Activated CD4-positive, alpha-beta T cell treated with anti-CD3 and anti-CD28 coated beads for 1 hour (primary cell): ENCODE measurements around the gene SRPX2.

Experiments used
- DNase-seq: peaks from one replicate; pipeline ENCODE4 v3.0.0-alpha.2; 2020

SRPX2 gene

GRCh38 chrX:100652266-100652665 lies 8.3 kb downstream of the SRPX2 start:
- DNase-seq: no peak

DNA sequence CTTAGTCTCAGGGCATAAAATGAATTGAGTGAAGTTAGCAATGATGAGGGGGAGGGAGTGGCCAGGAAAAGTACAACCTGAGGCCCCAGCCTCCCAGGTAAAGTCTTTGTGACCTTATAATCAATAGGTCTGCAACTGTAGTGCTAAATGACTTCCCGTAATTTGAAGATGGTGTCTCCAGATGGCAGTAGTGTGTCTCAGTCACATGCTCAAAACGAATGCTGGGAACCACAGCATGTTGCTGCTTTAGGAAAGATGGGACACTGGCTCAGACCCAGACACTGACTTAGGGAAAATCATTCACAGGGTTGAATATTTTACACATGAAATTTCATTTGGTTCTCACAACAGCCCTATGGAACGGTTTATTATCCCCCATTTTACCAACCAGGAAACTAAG lies 10.3 kb downstream of the SRPX2 start:
- DNase-seq: no peak

- no peak for DNase-seq
These were observed 15.0 kb downstream of the SRPX2 start for GRCh38 chrX:100658941-100659381.

DNA sequence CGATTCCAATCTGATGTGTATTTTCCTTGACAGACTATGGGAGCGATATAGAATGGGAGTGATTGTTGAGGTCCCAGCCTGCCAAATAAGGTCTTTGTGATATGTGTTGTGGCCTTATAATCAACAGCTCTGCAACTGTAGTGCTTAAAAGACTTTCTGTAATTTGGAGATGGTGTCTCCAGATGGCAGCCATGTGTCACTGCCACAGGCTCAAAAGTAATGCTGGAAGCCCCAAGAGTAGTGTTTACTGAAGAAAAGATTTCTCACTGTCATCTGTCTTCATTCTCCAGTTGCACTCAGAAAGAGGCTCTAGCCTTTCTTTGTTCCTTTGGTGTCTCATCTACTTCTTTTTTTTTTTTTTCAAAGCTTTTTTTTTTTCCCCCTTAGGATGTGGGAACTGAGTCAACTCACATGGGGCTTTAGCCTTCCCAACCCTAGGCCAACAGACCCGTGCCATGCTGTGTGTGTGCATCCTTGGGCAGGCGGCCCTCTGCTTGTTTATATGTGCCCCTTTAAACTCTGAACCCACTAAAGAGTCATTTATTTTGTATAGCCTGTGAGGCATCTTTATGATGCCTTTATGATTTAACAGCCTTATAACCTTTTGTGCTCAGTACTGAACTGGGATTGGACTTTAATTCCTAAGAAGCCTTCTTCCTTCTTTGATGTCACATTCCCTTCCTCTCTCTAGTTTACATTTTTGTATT lies 15.6 kb downstream of the SRPX2 start:
- no peak for DNase-seq

GRCh38 chrX:100662170-100662569 lies 18.2 kb downstream of the SRPX2 start:
- no peak for DNase-seq

DNA sequence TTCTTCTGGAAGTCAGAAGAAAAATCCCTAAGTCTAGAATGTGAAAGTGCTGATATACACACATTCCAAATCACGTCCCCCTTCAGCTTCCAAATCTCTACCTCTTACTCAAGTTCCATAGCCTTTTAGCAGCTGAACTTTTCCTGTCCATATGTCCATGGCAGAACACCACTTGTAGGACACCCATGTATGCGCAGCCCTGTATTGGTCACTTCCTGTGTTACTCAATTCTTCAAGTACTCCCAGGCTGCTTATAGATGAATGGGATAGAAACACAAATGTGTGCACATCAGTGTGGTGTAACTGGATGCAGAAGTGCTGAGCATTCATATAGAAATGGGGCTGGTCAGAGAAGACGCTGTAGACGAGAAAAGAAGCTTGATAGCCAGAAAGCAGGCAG lies 18.8 kb downstream of the SRPX2 start:
- DNase-seq: no peak

- DNase-seq: no peak
These were observed 19.6 kb downstream of the SRPX2 start for GRCh38 chrX:100663642-100664041.

- no peak for DNase-seq
These were observed 29.0 kb downstream of the SRPX2 start for GRCh38 chrX:100672966-100673365.

DNA sequence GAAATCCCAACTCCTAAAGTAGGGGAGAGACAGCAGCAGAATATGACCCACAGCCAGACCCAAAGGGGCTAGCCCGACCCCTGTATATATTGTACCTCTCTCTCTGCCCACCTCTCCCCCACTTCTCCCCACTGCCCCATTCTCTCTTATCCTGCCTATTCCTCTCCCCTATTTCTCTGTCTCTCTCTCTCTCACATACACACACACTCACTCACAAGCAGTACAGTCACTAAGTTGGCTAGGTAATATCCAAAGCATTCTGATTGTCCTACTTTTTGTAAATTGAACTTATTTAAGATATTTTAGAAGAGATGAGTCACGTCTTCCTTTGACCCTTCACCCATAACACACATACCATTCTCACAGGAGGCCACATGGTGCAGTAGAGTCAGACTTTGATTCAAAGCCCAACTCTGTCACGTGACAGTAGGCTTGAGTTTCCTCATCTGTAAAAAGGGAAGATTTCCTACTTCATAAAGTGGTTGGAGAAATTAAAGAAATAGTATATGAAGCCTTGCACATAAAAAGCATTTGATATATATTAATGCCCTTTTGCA lies 29.5 kb downstream of the SRPX2 start:
- DNase-seq: no peak

DNA sequence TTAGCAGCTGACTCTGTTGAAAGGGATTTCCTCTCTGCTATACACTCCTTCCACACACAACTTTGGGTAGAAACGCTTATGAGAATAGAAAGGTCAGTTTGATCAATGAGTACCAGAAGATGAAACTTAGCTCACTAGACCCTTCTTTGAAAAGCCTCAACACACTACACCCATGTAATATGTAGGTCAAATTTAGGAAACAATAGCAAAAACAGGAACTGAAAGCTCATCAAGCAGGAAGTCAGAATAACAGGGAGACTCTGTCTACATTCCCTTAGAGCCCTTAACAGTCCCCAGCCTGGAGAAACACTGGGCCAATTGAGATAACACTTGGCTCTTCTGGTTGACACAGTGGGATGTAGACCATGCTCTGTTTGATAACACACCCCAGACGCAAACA lies 30.7 kb downstream of the SRPX2 start:
- DNase-seq: no peak

DNA sequence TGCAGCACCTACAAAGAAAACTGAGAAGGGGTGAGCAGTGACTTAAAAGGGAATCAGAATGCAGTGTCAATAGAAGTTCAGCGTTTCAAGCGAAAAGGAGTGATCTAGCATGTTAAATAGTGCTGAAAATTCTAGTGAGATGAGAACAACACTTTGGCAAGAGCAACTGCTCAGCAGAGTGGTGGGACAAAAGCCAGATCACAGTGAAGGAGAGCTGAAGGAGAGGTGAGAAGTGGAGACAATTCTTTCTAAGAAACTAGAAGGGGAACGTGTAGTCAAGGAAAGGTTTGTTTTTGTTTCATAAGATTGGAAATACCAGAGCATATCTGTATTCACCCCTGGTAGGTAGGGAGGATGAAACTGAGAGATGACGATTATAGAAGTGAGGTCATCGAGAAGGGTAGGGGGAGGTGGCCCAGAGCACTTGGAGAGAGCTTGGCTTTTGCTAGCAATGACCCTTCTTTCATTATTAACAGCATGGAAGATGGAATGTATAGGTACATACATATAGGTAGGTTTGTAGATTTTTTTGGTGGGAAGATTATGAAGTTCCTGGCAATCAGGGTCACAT lies 33.7 kb downstream of the SRPX2 start:
- DNase-seq: no peak

- no peak for DNase-seq
These were observed 36.8 kb downstream of the SRPX2 start for GRCh38 chrX:100680756-100681155.

GRCh38 chrX:100681599-100681998 lies 37.6 kb downstream of the SRPX2 start:
- no peak for DNase-seq

DNA sequence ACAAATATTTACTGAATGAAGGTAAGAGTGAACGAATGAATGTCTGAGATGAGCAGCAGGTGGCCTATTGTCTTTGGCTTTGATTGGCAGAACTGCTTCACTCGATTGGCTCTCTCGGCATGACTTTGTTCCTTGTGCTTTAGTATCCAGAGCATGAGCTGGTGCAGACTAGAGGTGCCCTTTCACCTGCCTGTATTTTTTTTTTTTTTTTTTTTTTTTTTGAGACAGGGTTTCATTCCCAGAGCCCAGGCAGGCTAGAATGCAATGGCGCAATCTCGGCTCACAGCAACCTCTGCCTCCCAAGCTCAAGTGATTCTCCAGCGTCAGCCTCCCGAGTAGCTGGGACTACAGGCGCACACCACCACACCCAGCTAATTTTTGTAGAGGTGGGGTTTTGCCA lies 38.9 kb downstream of the SRPX2 start:
- DNase-seq: no peak

GRCh38 chrX:100685284-100685996 lies 41.4 kb downstream of the SRPX2 start:
- DNase-seq: peak; percentile 22

- DNase-seq: no peak
These were observed 42.0 kb downstream of the SRPX2 start for GRCh38 chrX:100685997-100686305.

DNA sequence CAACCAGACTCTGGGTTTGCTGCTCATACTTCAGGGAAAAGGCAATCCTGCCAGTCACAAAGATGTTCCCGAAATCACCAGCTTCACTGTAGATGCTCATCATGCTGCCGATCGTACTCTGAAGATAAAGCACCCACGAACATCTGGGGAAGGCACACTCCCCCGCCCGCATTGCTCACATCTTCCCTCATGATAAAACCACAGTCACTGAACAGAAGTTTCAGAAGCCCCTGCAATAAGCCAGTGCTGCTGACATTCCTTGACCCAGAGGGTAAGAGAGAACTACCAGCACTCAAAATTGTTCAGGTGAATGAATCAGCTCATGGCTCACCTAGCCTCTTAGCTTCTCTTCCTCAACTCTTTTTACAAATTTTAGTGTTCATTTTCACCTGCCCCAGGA lies 43.1 kb downstream of the SRPX2 start:
- no peak for DNase-seq

- no peak for DNase-seq
These were observed 43.5 kb downstream of the SRPX2 start for GRCh38 chrX:100687546-100687945.

DNA sequence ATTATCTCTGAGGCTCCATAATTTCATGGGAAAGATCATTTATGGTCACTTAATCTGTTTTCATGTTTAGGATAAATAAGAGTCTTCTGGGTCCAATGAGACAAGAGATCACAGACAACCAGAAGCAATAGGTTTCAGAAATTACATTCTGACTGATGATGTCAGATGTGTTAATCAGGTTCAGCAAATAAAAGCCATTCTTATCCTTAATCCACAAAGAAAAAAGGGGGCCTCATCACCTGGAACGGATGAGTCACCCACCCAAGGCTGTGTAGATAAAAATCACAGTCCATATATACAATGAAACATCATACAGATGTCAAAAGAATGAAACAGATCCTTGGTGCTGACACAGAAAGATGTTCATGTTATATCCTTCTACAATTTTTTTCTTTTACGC lies 51.3 kb downstream of the SRPX2 start:
- no peak for DNase-seq

GRCh38 chrX:100695991-100696390 lies 52.0 kb downstream of the SRPX2 start:
- DNase-seq: no peak

- no peak for DNase-seq
These were observed 52.8 kb downstream of the SRPX2 start for GRCh38 chrX:100696699-100697351.

GRCh38 chrX:100698551-100698950 lies 54.6 kb downstream of the SRPX2 start:
- DNase-seq: no peak

GRCh38 chrX:100700809-100701208 lies 56.8 kb downstream of the SRPX2 start:
- DNase-seq: no peak
